ENCODE data around the gene WNT4.

Gene WNT4

DNA sequence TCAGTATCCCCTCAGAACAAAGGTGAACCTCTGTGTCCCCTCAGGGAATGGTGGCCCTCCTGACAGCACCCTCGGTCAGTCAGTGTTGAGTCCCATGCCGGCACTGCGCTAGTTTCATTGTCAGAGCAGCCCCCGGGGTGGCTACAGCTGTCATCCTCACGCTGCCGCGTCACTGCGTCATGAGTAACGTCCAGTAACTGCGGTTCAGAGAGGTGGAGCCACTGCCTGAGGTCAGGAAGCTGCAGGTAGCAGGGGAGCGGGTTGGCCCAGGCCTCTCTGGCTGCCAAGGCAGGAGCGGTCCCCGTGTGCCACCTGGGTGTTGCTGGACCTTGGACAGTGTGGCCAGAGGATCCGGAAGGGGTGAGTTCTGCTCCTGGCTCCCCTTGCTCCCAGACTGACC, 20.2 kb upstream of the WNT4 start:
- DNase-seq = no peak

DNA sequence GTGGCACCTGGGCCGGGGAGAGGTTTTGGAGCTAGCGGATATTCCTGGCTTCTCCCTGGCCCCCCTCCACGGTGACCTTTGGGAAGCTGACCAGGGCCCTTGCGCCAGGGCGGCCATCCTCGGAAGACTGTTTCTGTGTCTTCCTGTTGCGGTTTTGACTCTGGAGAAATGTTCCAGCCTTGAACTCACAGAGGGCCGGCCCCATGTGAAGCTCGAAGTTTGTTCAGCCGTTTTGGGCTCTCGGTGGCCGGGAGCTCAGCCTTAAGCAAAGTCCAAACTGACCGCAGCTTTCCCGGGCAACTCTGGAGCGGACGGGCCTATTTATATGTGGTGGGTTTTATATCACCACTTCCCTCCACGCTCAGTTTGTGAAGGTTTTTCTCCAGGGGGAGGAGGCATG, 17.0 kb upstream of the WNT4 start:
- DNase-seq = no peak

- no peak for DNase-seq
Observed at GRCh38 chr1:22158654-22159053, 15.8 kb upstream of the WNT4 start.

- DNase-seq = no peak
Observed at GRCh38 chr1:22157359-22157966, 14.6 kb upstream of the WNT4 start.

DNA sequence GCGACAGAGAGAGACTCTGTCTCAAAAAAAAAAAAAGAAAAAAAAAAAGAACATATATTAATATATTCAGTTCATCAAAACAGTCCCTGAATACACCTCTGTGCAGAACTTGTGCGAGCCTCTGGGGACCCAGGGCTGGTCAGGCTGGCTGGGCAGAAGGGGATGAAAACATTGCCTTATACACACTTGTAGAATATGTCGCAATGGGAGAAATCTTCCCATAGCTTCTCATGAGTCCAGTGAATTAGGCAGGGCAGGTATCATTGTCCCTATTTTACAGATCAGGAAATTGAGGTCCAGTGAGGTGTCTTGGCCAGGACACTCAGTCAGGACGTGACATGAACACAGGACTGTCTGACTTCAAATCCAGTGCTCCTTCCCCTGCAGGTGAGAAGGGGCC, 12.6 kb upstream of the WNT4 start:
- DNase-seq = no peak

GRCh38 chr1:22154626-22155025, 11.7 kb upstream of the WNT4 start:
- no peak for DNase-seq

GRCh38 chr1:22153660-22154437, 11.0 kb upstream of the WNT4 start:
- DNase-seq = no peak

DNA sequence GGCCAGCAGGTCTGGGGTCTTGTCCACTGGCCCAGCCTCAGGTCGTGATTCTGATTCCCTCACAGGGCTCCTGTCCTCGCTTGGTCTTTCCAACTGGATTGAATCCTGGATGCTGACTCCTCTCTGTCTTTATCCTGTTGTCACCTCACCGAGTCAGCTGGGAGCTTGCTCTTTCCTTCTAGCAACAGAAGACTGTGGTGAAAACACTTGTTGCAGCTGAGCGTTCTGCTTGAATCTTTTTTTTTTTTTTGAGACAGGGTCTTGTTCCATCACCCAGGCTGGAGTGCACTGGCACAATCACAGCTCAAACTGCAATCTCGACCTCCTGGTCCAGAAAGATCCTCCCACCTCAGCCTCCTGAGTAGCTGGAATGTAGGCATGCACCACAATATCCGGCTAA, 8.0 kb upstream of the WNT4 start:
- no peak for DNase-seq

DNA sequence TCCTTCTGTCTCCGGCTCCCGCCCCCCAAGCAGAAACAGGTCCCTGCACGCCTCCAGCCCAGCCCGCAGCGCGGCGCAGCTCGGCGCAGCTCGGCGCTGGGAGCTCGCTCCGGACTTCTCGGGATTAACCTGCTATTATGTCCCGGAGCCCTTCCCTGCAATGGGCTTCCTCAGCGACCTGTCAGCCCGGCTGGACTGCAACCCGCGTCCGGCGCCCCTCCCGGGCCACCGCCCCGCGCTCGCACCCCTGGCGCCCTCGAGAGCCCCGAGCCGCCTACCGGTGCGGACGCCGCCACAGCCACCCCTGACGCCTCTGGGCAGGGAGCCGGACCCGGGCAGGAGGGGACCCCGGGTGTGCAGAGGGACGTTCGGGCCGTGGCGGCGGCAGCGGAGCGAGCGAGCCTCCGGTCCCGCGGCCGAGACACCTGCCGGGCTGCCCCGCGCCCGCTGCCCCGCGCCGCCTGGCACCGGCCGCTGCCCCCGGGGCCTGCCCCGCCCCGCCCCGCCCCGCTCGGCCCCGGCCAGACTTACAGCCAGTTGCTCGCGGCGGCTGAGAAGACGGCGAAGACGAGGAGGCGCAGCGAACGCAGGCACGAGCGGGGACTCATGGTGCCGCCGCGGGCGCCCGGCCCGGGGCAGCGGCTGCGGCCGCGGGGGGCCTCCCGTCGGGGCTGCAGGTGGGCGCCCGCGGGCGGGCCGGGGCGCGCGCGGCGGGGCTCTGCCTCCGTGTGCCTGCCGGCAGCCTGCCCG, 407 bp downstream of the WNT4 start:
- no peak for DNase-seq

- DNase-seq = no peak
Observed at GRCh38 chr1:22141554-22142314, 1.2 kb downstream of the WNT4 start.

DNA sequence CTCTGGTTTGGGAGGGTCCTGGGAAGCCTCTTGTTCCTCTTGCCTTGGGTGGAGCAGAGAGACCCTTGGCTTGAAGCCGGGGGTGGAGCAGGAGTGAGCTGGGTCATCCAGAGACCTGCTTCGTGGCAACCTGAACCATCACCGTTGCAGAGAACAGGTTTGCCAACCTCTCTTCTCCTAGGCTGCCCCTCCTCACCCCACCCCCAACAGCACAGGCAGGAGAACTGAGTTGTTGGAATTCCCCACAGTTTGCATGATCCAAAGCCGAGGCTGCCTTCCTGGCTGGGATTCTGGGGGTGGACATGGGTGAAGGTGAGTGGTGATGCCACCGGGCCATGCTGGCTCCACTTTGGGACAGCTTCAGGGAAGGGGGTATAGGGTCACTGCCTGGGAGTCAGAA, 2.2 kb downstream of the WNT4 start:
- no peak for DNase-seq

- no peak for DNase-seq
Observed at GRCh38 chr1:22139817-22140216, 3.1 kb downstream of the WNT4 start.

DNA sequence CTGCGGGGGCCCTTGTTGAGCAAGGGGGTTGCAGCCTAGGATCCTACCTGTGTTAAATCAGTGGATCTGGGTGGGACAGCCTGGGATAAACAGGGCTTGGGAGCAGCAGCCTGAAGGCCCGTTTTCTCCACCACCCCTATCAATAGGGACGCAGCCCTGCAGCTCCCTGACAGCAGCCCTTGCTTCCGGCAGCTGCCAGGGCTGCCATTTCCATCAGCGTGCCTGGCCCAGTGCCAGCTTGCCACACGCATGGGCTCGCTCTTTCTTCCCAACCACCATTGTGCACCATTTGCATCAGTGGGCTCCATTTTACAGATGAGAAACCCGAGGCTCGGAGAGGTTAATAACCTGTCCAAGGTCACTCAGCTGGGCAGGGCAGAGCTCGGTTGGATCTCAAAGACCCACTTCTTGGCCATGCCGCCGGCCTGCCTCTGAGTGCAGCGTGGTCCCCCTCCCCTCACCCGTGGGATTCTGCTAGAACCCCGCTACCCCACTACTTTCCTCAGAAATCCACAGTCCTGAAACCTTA, 3.8 kb downstream of the WNT4 start:
- no peak for DNase-seq

GRCh38 chr1:22137004-22137720, 5.7 kb downstream of the WNT4 start:
- DNase-seq = no peak

GRCh38 chr1:22133931-22134324, 9.0 kb downstream of the WNT4 start:
- DNase-seq = no peak

GRCh38 chr1:22133247-22133930, 9.5 kb downstream of the WNT4 start:
- DNase-seq = no peak

DNA sequence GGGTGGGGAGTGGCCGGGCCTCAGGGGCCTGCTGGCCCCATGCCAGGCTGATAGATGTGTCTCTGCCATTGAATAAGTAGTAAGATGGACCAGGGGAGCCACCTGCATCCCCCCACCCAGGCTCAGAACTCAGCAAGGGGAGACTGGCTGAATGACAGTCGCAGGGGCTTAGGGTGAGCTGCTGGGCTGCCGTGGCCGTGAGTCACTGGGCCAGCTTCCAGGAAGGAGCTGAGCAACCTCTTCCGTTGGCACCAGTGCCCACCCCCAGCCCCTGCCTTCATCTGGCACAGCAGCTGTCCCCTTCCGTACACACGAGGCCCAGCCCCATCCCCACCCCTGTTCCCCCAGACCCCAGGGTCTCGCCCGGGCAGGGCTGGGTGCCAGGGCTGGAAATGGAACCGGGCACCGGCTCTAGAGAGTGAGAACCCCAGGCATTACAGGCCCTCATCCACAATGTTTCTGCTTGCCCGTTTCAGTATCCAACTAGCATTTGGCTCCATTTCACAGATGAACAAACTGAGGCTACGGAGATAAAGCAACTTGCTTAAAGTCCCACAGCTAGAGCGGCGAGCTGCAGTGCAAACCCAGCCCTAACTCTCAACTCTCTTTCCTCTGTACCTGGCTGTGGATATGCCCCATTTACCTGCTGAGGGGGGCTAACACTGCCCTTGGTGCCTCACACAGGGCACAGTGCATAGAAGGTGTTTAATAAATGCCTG, 10.2 kb downstream of the WNT4 start:
- no peak for DNase-seq

DNA sequence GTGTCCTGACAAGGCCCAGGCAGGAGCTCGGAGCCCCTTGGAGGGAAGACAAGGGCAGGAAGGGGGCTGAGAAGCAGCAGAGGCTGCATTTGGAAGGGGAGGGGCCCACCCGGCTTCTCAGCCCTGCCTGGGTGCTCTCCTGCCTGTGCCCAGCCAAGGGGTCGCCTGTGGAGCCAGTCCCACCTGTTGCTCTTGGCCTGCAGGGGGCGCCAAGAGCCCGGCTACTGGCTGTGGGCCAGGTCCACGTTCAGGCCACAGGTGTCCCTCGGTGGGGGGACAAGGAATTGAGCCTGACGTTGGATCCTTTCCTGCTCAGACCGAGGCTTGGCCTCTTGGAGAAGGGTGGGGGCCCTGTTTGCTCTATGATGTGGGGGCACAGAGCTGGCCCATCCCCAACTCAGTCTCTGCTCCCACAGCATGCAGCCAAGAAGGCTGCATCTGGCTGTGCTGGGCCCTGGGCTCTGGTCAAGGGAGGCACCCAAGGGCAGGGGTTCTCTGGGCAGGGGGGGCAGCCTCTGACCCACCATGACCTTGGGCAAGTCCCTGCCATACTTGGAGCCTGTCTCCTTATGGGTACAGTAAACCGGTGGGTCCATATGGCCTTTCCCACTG, 10.9 kb downstream of the WNT4 start:
- peak; percentile 26 for DNase-seq

GRCh38 chr1:22131062-22131461, 11.8 kb downstream of the WNT4 start:
- no peak for DNase-seq

DNA sequence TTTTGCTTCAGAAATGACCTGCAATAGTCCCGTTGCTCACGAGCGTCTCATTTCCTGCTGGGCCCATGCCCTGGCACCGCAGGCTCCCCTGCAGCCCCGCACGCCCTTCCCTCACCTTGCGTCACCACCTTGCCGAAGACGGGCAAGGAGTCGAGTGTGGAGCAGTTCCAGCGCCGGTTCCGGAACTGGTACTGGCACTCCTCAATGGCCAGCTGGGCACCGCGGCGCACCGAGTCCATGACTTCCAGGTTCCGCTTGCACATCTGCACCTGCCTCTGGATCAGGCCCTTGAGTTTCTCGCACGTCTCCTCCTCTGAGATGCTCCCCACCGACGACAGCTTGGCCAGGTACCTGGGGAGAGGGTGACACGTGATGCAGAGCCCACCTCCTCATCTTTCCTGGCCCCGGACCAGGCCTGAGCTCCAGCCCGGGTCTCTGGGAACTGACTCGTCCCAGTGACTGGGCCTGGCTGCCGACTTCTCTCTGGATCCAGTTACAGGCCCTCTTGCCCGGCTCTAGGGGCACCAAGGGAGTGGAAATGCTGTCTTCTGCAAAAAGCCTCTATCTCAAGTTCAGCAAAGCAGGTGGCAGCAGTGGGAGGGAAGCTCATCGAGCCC, 13.3 kb downstream of the WNT4 start:
- DNase-seq = no peak

Data from effector CD8-positive, alpha-beta T cell (primary cell).